Measurements from ENCODE around the gene ALG8.

GRCh38 chr11:78176605-78177141 lies 37.2 kb upstream of the ALG8 start:
- TF ChIP-seq RAD21 (IDR thresholded peaks at IDR 0.05; ENCODE audit: low read length) (no peak), YY1 (IDR thresholded peaks at IDR 0.05; ENCODE audit: low read depth) (no peak), TEAD4 (IDR thresholded peaks at IDR 0.05; ENCODE audit: borderline replicate concordance, insufficient read depth) (no peak), EP300 (IDR thresholded peaks at IDR 0.05; ENCODE audit: borderline replicate concordance in 1 of 2, low read depth in 1 of 2, low read length in 1 of 2) (no peak), CTCF (IDR thresholded peaks at IDR 0.05) (no peak), SMC3 (IDR thresholded peaks at IDR 0.05; ENCODE audit: low read depth, low read length) (no peak), JUND (IDR thresholded peaks at IDR 0.05) (no peak), ZBTB33 (IDR thresholded peaks at IDR 0.05; ENCODE audit: borderline replicate concordance, low read depth) (no peak), TCF12 (IDR thresholded peaks at IDR 0.05) (no peak), SIN3A (IDR thresholded peaks at IDR 0.05; ENCODE audit: borderline replicate concordance, low read depth, low read length) (no peak), MAX (IDR thresholded peaks at IDR 0.05; ENCODE audit: low read depth) (no peak), FOXJ3 (CRISPR knock-in tag; IDR thresholded peaks at IDR 0.05) (no peak), PBX3 (IDR thresholded peaks at IDR 0.05) (no peak), MXI1 (IDR thresholded peaks at IDR 0.05; ENCODE audit: low read depth, low read length) (no peak)
